ENCODE measurements around the gene SNX32. TPM values are rescaled to one million over a fixed set of nuclear protein-coding genes. Genes with fewer than 3 reads are reported as not detected.

Gene SNX32
- polyA plus RNA-seq, 1 donor (not counting 4 experiments of a cell fraction or from before 2014, with no cell fraction given) = 0.12 TPM

GRCh38 chr11:65798882-65799281 lies 34.9 kb upstream of the SNX32 start:
- dilution Hi-C loops (cut with MboI; ENCODE audit: extremely low pct_ligation_motif_present, low sequenced_read_pairs) = no loop called here
- H3K27me3 ChIP-seq (ENCODE audit: control insufficient read depth, extremely low read depth, insufficient read depth, low read length) = peaks cover 13% of the 10 kb centered on the region
- FAIRE-seq = no peak
- H3K9me3 ChIP-seq (ENCODE audit: control insufficient read depth, low read depth, low read length) = no peaks in the 10 kb centered on the region
- no peaks in the 10 kb centered on the region for H3K9me1 ChIP-seq (ENCODE audit: control insufficient read depth, extremely low read depth, insufficient read depth, low read length)
- no peak overlapping the region for H2AFZ ChIP-seq (ENCODE audit: control insufficient read depth, low read length)
- H3K79me2 ChIP-seq (ENCODE audit: control insufficient read depth, insufficient read depth, low read length) = no peaks in the 10 kb centered on the region
- H3K4me2 ChIP-seq (ENCODE audit: control insufficient read depth, extremely low read depth, insufficient read depth, low read depth, low read length) = no peak overlapping the region
- H3K27ac ChIP-seq (ENCODE audit: control insufficient read depth, insufficient read depth, low read length) = no peak overlapping the region
- no peak overlapping the region for H3K9ac ChIP-seq (ENCODE audit: control insufficient read depth, extremely low read depth, insufficient read depth, low read length)
- no peaks in the 10 kb centered on the region for H3K4me1 ChIP-seq (ENCODE audit: control insufficient read depth, extremely low read depth, insufficient read depth, low read length)
- H4K20me1 ChIP-seq (ENCODE audit: control insufficient read depth, extremely low read depth, insufficient read depth, low read length) = no peaks in the 10 kb centered on the region
- peaks cover 2 to 3% of the 10 kb centered on the region in 2 experiments for H3K36me3 ChIP-seq (ENCODE audit: control insufficient read depth in 2 of 2, extremely low read depth in 1 of 2, insufficient read depth in 2 of 2, low read length in 2 of 2)
- DNase-seq (ENCODE audit: low read depth, low spot score) = no peak
- TF ChIP-seq EZH2 (IDR thresholded peaks at IDR 0.05; ENCODE audit: low read length) (no peak), CTCF (optimal IDR thresholded peaks at IDR 0.05 in 1 of 3, IDR thresholded peaks at IDR 0.05 in 1 of 3, conservative IDR thresholded peaks at IDR 0.05 in 1 of 3; ENCODE audit: extremely low read depth in 1 of 3, insufficient read depth in 2 of 3, low read length in 3 of 3) (no peak)
- no peak overlapping the region for H3K4me3 ChIP-seq (ENCODE audit: control insufficient read depth in 2 of 3, extremely low read depth in 1 of 3, insufficient read depth in 2 of 3, low read depth in 1 of 3, low read length in 3 of 3)

GRCh38 chr11:65801153-65801987 lies 32.4 kb upstream of the SNX32 start:
- no peaks in the 10 kb centered on the region for H3K4me1 ChIP-seq (ENCODE audit: control insufficient read depth, extremely low read depth, insufficient read depth, low read length)
- no peaks in the 10 kb centered on the region for H3K36me3 ChIP-seq (ENCODE audit: control insufficient read depth in 2 of 2, extremely low read depth in 1 of 2, insufficient read depth in 2 of 2, low read length in 2 of 2)
- H2AFZ ChIP-seq (ENCODE audit: control insufficient read depth, low read length) = no peak overlapping the region
- H4K20me1 ChIP-seq (ENCODE audit: control insufficient read depth, extremely low read depth, insufficient read depth, low read length) = no peaks in the 10 kb centered on the region
- H3K79me2 ChIP-seq (ENCODE audit: control insufficient read depth, insufficient read depth, low read length) = no peaks in the 10 kb centered on the region
- TF ChIP-seq EZH2 (IDR thresholded peaks at IDR 0.05; ENCODE audit: low read length) (no peak), CTCF (optimal IDR thresholded peaks at IDR 0.05 in 1 of 3, IDR thresholded peaks at IDR 0.05 in 1 of 3, conservative IDR thresholded peaks at IDR 0.05 in 1 of 3; ENCODE audit: extremely low read depth in 1 of 3, insufficient read depth in 2 of 3, low read length in 3 of 3) (no peak)
- dilution Hi-C loops (cut with MboI; ENCODE audit: extremely low pct_ligation_motif_present, low sequenced_read_pairs) = no loop called here
- no peak for DNase-seq (ENCODE audit: low read depth, low spot score)
- H3K27me3 ChIP-seq (ENCODE audit: control insufficient read depth, extremely low read depth, insufficient read depth, low read length) = peaks cover 18% of the 10 kb centered on the region
- H3K4me2 ChIP-seq (ENCODE audit: control insufficient read depth, extremely low read depth, insufficient read depth, low read depth, low read length) = no peak overlapping the region
- H3K9me1 ChIP-seq (ENCODE audit: control insufficient read depth, extremely low read depth, insufficient read depth, low read length) = no peaks in the 10 kb centered on the region
- no peaks in the 10 kb centered on the region for H3K9me3 ChIP-seq (ENCODE audit: control insufficient read depth, low read depth, low read length)
- H3K27ac ChIP-seq (ENCODE audit: control insufficient read depth, insufficient read depth, low read length) = no peak overlapping the region
- H3K9ac ChIP-seq (ENCODE audit: control insufficient read depth, extremely low read depth, insufficient read depth, low read length) = no peak overlapping the region
- FAIRE-seq = no peak
- no peak overlapping the region for H3K4me3 ChIP-seq (ENCODE audit: control insufficient read depth in 2 of 3, extremely low read depth in 1 of 3, insufficient read depth in 2 of 3, low read depth in 1 of 3, low read length in 3 of 3)

Data from keratinocyte (primary cell).